Colonic mucosa (tissue), 4 donors: ENCODE results near the gene DPAGT1. TPM values are rescaled to one million over a fixed set of nuclear protein-coding genes. Genes with fewer than 3 reads are reported as not detected.

ENCODE experiments used
- DNase-seq: peaks from one replicate; pipeline ENCODE4 v3.0.0-alpha.2; 2020
- H3K27ac ChIP-seq: fragments of 200-600 bp; one replicate; pipeline ENCODE4 v1.8.0; 2021
- H3K27me3 ChIP-seq: fragments of 200-600 bp; one replicate; pipeline ENCODE4 v1.8.0; 2021
- H3K36me3 ChIP-seq: fragments of 200-600 bp; one replicate; pipeline ENCODE4 v1.8.0; 2021
- H3K4me1 ChIP-seq: fragments of 200-600 bp; one replicate; pipeline ENCODE4 v1.8.0; 2021; ENCODE audit warnings: mild to moderate bottlenecking
- H3K4me3 ChIP-seq: fragments of 200-600 bp; one replicate; pipeline ENCODE4 v1.8.0; 2021
- H3K9ac ChIP-seq, 2 donors: one replicate each; pipeline ENCODE4 v1.7.0; 2013; ENCODE audit warnings: control low read depth in 2 of 2, low read depth in 2 of 2, low read length in 2 of 2
- H3K9me3 ChIP-seq: fragments of 200-600 bp; one replicate; pipeline ENCODE4 v1.8.0; 2021
- intact Hi-C: fragments of 100-400 bp; cut with DNase I; formaldehyde crosslinking; loops from one replicate; pipeline ENCODE4 v1.14.1; 2022
- total RNA-seq, 2 donors: library from RNA; stranded (reverse); fragmentation: NEBNext Ultra II Directional in 1 of 2; extraction: Animal tissue kit (Norgen Biotek cat#: 25700) in 1 of 2; gene quantifications; one replicate each; pipeline ENCODE4 v1.2.1, GENCODE V29; 2021
- TF ChIP-seq, protein P1 (sequence below): fragments of 200-600 bp; IDR thresholded peaks from one replicate; pipeline ENCODE4 v1.8.0; 2022; ENCODE audit warnings: antibody characterized with exemption, mild to moderate bottlenecking
- donor health status: healthy.
- donor health status: DM: no; HTN: no; CAD: no.
- donor health status: DM: no; HTN: no; CAD: no.

DPAGT1 gene
- total RNA-seq, 2 donors from 2014 or later = 39.4 to 104 TPM

DNA sequence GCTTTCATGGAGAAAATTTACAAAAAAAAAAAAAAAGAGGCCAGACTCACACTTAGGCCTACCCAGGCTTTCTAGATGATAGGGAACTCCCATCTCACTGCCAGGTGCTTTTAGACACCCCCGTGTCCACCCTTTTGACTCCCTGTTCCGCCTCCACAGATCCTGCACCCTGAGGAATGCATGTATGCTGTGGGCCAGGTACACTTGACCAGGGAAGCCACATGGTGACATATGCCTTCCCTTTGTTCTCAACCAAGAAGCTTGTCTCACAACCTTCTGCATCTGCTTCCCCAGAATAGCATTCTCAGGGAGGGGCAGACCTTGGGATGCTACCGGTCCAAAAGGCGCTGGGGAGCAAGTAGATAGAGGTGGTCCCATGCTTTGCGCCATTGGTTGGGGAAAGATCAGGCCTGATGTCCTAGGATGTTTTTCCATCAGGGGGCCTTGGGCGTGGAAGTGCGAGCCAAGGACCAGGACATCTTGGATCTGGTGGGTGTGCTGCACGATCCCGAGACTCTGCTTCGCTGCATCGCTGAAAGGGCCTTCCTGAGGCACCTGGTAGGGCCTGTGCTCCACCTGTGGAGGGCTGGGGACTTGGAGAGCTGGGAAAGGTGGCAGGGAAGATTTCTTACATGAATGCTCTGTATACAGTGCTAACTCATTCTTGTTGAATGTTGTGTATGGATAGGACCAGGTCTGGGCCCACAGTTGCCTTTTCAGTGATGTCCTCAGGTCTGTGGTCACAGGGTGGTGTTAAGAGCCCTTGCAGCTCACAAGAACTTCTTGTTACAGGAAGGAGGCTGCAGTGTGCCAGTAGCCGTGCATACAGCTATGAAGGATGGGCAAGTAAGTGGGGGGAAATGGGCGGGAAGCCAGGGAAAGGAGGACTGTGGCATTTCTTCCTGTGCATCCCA is 9.4 kb downstream of the DPAGT1 start:
- TF ChIP-seq, protein P1, sequence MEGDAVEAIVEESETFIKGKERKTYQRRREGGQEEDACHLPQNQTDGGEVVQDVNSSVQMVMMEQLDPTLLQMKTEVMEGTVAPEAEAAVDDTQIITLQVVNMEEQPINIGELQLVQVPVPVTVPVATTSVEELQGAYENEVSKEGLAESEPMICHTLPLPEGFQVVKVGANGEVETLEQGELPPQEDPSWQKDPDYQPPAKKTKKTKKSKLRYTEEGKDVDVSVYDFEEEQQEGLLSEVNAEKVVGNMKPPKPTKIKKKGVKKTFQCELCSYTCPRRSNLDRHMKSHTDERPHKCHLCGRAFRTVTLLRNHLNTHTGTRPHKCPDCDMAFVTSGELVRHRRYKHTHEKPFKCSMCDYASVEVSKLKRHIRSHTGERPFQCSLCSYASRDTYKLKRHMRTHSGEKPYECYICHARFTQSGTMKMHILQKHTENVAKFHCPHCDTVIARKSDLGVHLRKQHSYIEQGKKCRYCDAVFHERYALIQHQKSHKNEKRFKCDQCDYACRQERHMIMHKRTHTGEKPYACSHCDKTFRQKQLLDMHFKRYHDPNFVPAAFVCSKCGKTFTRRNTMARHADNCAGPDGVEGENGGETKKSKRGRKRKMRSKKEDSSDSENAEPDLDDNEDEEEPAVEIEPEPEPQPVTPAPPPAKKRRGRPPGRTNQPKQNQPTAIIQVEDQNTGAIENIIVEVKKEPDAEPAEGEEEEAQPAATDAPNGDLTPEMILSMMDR = no peak
- Histone ChIP-seq H3K27me3 (no peaks in the 10 kb centered on the region), H3K27ac (no peak overlapping the region), H3K4me1 (no peaks in the 10 kb centered on the region), H3K36me3 (no peaks in the 10 kb centered on the region), H3K4me3 (no peak overlapping the region), H3K9me3 (no peaks in the 10 kb centered on the region), H3K9ac (peak overlapping the region in 1 of 2 donors; percentile 86)
- no peak for DNase-seq
- intact Hi-C loops = no loop called here

DNA sequence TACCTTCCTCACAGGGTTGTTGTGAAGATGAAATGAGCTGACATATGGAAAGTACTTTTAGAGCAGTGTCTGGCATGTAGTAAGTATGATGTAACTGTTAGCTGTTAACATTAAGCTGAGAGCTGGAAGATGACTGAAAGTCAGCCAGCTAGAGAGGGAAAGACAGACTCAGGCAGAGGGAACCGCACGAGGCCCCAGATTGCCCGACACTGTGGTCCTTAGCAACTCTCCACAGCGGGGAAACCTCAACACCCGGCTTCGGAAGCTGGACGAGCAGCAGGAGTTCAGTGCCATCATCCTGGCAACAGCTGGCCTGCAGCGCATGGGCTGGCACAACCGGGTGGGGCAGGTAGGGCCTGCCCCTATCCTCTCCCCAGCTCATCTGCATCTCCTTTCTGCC is 10.5 kb downstream of the DPAGT1 start:
- Histone ChIP-seq H3K27me3 (no peaks in the 10 kb centered on the region), H3K27ac (no peak overlapping the region), H3K9me3 (no peaks in the 10 kb centered on the region), H3K36me3 (no peaks in the 10 kb centered on the region), H3K9ac (no peak overlapping the region), H3K4me1 (no peaks in the 10 kb centered on the region), H3K4me3 (no peak overlapping the region)
- DNase-seq = no peak
- TF ChIP-seq, protein P1 = no peak
- intact Hi-C loops = no loop called here

DNA sequence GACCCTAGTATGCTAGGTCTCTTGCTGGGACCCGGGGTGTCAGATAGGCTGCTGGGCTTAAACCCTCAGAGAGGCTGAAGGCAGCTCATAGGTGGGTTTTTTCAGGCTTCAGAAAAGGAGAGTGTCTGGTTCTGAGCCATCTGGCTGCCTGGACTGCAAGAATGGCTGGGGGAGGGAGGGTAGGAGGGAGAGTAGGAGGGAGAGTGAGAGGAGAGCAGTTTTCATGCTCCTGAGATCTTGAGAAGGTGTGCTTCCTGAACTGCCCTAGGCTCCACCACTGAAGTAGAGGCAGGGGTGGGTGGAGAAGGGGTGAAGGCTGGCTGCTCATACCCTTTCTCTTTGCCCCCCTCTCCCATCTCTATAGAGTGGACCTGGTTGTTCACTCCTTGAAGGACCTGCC is 12.3 kb downstream of the DPAGT1 start:
- no peak for DNase-seq
- intact Hi-C loops = no loop called here
- TF ChIP-seq, protein P1 = no peak
- H3K36me3 ChIP-seq = no peaks in the 10 kb centered on the region
- no peaks in the 10 kb centered on the region for H3K27me3 ChIP-seq
- H3K27ac ChIP-seq = no peak overlapping the region
- no peak overlapping the region for H3K9ac ChIP-seq
- no peak overlapping the region for H3K4me3 ChIP-seq
- no peaks in the 10 kb centered on the region for H3K9me3 ChIP-seq
- peaks cover 2% of the 10 kb centered on the region for H3K4me1 ChIP-seq

DNA sequence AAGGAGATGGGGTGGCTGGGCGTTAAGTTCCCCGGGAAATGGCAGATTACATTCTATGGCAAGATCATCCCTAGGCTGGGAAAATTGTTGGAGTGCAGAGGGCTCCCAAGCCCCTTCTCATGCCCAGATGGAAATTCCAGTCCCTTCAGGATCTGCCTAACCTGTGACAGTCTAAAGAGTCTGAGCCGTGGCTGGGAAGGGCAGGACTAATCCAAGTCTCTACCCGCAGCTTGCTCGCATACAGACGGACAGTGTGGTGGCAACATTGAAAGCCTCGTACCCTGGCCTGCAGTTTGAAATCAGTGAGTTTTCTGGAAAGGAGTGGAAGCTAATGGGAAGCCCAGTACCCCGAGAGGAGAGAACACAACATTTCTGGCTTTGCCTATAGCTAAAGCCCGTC is 13.2 kb downstream of the DPAGT1 start:
- no peaks in the 10 kb centered on the region for H3K9me3 ChIP-seq
- intact Hi-C loops = no loop called here
- no peak overlapping the region for H3K9ac ChIP-seq
- H3K36me3 ChIP-seq = no peaks in the 10 kb centered on the region
- H3K27me3 ChIP-seq = no peaks in the 10 kb centered on the region
- no peak for DNase-seq
- H3K4me3 ChIP-seq = no peak overlapping the region
- H3K27ac ChIP-seq = no peak overlapping the region
- TF ChIP-seq, protein P1 = no peak
- H3K4me1 ChIP-seq = peaks cover 7% of the 10 kb centered on the region

DNA sequence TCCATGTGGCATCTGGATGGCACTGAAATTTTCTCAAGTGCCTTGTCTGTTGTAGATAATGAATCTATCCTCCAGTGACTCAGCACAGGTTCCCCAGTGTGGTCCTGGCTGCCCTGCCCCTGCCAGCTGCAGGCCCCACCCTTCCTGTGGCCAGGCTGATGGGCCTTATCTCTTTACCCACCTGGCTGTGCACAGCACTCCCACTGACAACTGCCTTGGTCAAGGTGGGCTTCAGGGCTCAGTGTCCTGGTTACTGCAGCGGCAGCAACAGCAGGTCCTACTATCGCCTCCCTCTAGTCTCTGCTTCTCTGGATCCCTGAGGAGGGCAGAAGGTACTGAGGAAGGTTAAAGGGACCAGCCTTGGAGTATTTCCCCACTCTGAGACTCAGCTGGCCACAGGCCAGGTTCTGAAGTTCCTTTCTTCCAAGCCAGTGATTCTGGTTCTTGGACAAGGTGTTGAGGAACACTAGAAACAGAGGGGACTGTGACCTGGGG is 13.9 kb downstream of the DPAGT1 start:
- TF ChIP-seq, protein P1 = no peak
- DNase-seq = no peak
- Histone ChIP-seq H3K27ac (no peak overlapping the region), H3K4me3 (no peak overlapping the region), H3K9me3 (no peaks in the 10 kb centered on the region), H3K36me3 (no peaks in the 10 kb centered on the region), H3K27me3 (no peaks in the 10 kb centered on the region), H3K9ac (no peak overlapping the region), H3K4me1 (peaks cover 7% of the 10 kb centered on the region)
- intact Hi-C loops = no loop called here
